ENCODE results near the gene NISCH. TPM values are rescaled to one million over a fixed set of nuclear protein-coding genes. Genes with fewer than 3 reads are reported as not detected.

NISCH gene
- total RNA-seq, 4 donors from 2014 or later = 68.7 to 298 (median 94.6) TPM

GRCh38 chr3:52472239-52473000 lies 17.0 kb downstream of the NISCH start:
- no peaks in the 10 kb centered on the region for H3K27me3 ChIP-seq
- TF ChIP-seq POLR2AphosphoS5 (IDR thresholded peaks at IDR 0.05) (no peak), EP300 (IDR thresholded peaks at IDR 0.05) (no peak), CTCF (IDR thresholded peaks at IDR 0.05) (no peak)
- H3K9me3 ChIP-seq = no peaks in the 10 kb centered on the region
- WGBS = 73% methylated on average over 13 of the region's 14 CpGs
- DNase-seq (ENCODE audit: low spot score in 2 of 2) = no peak
- no peak overlapping the region for H3K4me3 ChIP-seq
- H3K36me3 ChIP-seq = peaks cover 65% of the 10 kb centered on the region
- peaks cover 24% of the 10 kb centered on the region for H3K4me1 ChIP-seq
- H3K27ac ChIP-seq = no peak overlapping the region

GRCh38 chr3:52473026-52473425 lies 17.6 kb downstream of the NISCH start:
- Histone ChIP-seq H3K27me3 (no peaks in the 10 kb centered on the region), H3K36me3 (peaks cover 72% of the 10 kb centered on the region), H3K9me3 (no peaks in the 10 kb centered on the region), H3K4me1 (peaks cover 22% of the 10 kb centered on the region), H3K27ac (no peak overlapping the region), H3K4me3 (no peak overlapping the region)
- no peak for DNase-seq (ENCODE audit: low spot score in 2 of 2)
- WGBS = 80% methylated on average over 4 of the region's 5 CpGs
- no peak for TF ChIP-seq CTCF (IDR thresholded peaks at IDR 0.05)
- no peak for TF ChIP-seq EP300 (IDR thresholded peaks at IDR 0.05)
- no peak for TF ChIP-seq POLR2AphosphoS5 (IDR thresholded peaks at IDR 0.05)
- no peak for TF ChIP-seq POLR2A (IDR thresholded peaks at IDR 0.05)

- H3K36me3 ChIP-seq = peaks cover 98% of the 10 kb centered on the region
- H3K27ac ChIP-seq = no peak overlapping the region
- DNase-seq (ENCODE audit: low spot score in 2 of 2) = no peak
- WGBS = 95% methylated on average over 11 of the region's 16 CpGs
- TF ChIP-seq EP300 (IDR thresholded peaks at IDR 0.05) (no peak), POLR2A (IDR thresholded peaks at IDR 0.05) (no peak), CTCF (IDR thresholded peaks at IDR 0.05) (no peak), POLR2AphosphoS5 (IDR thresholded peaks at IDR 0.05) (no peak)
- no peaks in the 10 kb centered on the region for H3K9me3 ChIP-seq
- H3K27me3 ChIP-seq = no peaks in the 10 kb centered on the region
- H3K4me3 ChIP-seq = no peak overlapping the region
- peaks cover 3% of the 10 kb centered on the region for H3K4me1 ChIP-seq
These were observed 21.8 kb downstream of the NISCH start for GRCh38 chr3:52477076-52477795.

- Histone ChIP-seq H3K4me3 (no peak overlapping the region), H3K36me3 (peaks cover 98% of the 10 kb centered on the region), H3K9me3 (no peaks in the 10 kb centered on the region), H3K4me1 (peaks cover 4% of the 10 kb centered on the region), H3K27me3 (no peaks in the 10 kb centered on the region), H3K27ac (no peak overlapping the region)
- no peak for DNase-seq (ENCODE audit: low spot score in 2 of 2)
- TF ChIP-seq POLR2AphosphoS5 (IDR thresholded peaks at IDR 0.05) (no peak), CTCF (IDR thresholded peaks at IDR 0.05) (no peak), POLR2A (IDR thresholded peaks at IDR 0.05) (no peak), EP300 (IDR thresholded peaks at IDR 0.05) (no peak)
- 94% methylated on average over 6 of the region's 6 CpGs for WGBS
These were observed 22.3 kb downstream of the NISCH start for GRCh38 chr3:52477796-52478095.

GRCh38 chr3:52479037-52479876 lies 23.9 kb downstream of the NISCH start:
- no peak overlapping the region for H3K27ac ChIP-seq
- WGBS = 94% methylated on average over 7 of the region's 7 CpGs
- H3K9me3 ChIP-seq = no peaks in the 10 kb centered on the region
- peaks cover 85% of the 10 kb centered on the region for H3K36me3 ChIP-seq
- TF ChIP-seq POLR2A (IDR thresholded peaks at IDR 0.05) (no peak), POLR2AphosphoS5 (IDR thresholded peaks at IDR 0.05) (no peak), CTCF (IDR thresholded peaks at IDR 0.05) (no peak), EP300 (IDR thresholded peaks at IDR 0.05) (no peak)
- H3K4me3 ChIP-seq = no peak overlapping the region
- DNase-seq (ENCODE audit: low spot score in 2 of 2) = no peak
- peaks cover 19% of the 10 kb centered on the region for H3K4me1 ChIP-seq
- no peaks in the 10 kb centered on the region for H3K27me3 ChIP-seq

All from suprapubic skin (tissue), 4 donors.